HAP-1 (cell line): Measurements from ENCODE around the gene MLC1.

Source experiments
- DNase-seq, 2 experiments: peaks; one replicate each; pipeline ENCODE4 v3.0.0-alpha.2; 2016 to 2020; ENCODE audit warnings: low spot score in 2 of 2
- H3K27me3 ChIP-seq: fragments of 250-450 bp; sonication (Bioruptor Pico); 2 replicates; pipeline ENCODE4 v1.5.1; 2020; ENCODE audit warnings: low read depth, mild to moderate bottlenecking, moderate library complexity
- H3K36me3 ChIP-seq: fragments of 250-450 bp; sonication (Bioruptor Pico); replicated peaks from 2 replicates; pipeline ENCODE4 v1.5.1; 2020; ENCODE audit warnings: mild to moderate bottlenecking
- H3K4me1 ChIP-seq: fragments of 250-450 bp; sonication (Bioruptor Pico); 2 replicates; pipeline ENCODE4 v1.5.1; 2020; ENCODE audit warnings: mild to moderate bottlenecking
- H3K4me3 ChIP-seq: fragments of 250-450 bp; sonication (Bioruptor Pico); 2 replicates; pipeline ENCODE4 v1.5.1; 2020; ENCODE audit warnings: mild to moderate bottlenecking, moderate library complexity
- H3K9me3 ChIP-seq: fragments of 250-450 bp; sonication (Bioruptor Pico); 2 replicates; pipeline ENCODE4 v1.5.1; 2020; ENCODE audit warnings: mild to moderate bottlenecking, moderate library complexity
- in situ Hi-C: fragments of 300-500 bp; cut with MboI; formaldehyde crosslinking; loops from 3 replicates; pipeline ENCODE4 v1.14.3; 2020; ENCODE audit warnings: low sequenced_read_pairs, inconsistent platforms, mixed read lengths

MLC1 gene

DNA sequence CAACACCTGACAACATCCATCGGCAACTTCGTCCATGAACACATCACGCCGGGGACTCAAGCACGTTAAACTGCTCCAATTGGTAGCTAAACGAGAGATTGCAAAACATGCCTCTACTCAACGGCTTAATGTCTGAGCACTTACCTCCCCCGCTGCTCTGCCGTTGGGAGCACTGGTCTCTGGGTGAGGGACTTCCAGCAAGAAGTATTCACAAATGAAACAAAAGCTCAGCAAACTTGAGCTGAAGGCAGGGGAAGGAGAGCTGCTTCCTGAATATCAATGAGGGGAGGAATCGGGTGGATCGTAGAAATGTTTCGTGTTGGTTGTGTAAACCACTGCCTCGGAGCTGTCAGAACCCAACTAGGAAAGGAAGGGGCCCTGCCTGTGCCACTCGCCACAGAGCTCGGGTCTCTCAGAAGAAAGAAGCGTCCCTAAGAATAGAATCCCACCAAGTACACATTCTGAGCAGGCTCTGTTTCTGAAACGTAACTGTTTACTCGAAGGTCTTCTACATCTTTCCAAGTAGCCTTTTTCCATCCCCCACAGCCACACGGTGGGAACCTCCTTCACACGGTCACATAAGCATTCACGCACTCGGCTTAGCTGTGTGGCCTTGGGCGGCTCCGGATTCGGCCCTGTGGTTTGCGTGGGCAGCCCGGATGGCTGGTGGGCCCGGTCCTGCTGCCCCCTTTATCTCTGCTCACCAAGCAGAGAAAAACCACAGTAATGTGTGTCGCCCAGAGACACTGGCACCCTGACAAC lies at the start of gene MLC1:
Gene MLC1, minus strand, starts transcription at position 216 of the 762 bp plus-strand sequence. CDS start 524 bp downstream, outside the sequence.
- Histone ChIP-seq H3K4me1 (no peaks in the 10 kb centered on the region), H3K36me3 (no peaks in the 10 kb centered on the region), H3K4me3 (no peak within 1 kb of the TSS), H3K27me3 (no peaks in the 10 kb centered on the region), H3K9me3 (peaks cover 3% of the 10 kb centered on the region; the same call in 1 of the 2 replicates)
- no peak for DNase-seq
- in situ Hi-C loops, result no loop called here

DNA sequence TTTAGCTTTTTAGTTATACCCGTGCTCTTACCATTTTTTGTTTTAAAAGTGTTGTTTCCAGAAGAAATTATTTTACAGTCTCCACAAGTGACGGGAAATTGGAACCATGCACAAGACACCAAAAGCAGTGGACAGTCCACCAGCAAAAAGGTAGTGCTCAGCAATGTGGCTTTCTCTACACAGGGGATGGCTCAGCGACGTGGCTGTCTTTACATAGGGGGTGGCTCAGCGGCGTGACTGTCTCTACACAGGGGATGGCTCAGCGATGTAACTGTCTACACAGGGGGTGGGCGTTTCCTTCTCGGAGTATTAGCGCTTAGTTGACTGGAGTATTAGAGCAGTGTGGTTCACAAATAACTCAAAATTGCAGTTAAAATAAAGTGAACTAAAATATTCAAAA lies 49.3 kb upstream of the MLC1 start:
- Histone ChIP-seq H3K4me3 (no peak overlapping the region), H3K36me3 (no peaks in the 10 kb centered on the region), H3K27me3 (no peaks in the 10 kb centered on the region), H3K4me1 (peaks cover 23% of the 10 kb centered on the region), H3K9me3 (no peaks in the 10 kb centered on the region)
- in situ Hi-C loops, result no loop called here
- no peak for DNase-seq

DNA sequence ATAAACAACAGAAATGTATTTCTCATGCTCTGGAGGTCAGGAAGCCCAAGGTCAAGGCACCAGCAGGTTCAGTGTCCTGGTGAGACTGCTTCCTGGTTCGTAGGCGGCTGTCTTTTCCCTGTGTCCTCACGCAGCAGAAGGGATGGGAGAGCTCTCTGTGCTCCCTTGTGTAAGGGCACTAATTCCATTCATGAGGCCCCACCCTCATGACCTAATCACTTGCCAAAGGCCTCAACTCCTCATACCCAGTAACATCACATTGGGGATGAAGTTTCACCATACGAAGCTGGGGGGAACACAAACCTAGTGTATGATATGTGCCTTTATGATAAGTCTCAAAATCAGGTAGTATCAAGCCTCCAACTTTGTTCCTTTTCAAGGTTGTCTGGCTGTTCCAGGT lies 46.7 kb upstream of the MLC1 start:
- H3K9me3 ChIP-seq, result no peaks in the 10 kb centered on the region
- H3K27me3 ChIP-seq, result no peaks in the 10 kb centered on the region
- H3K4me3 ChIP-seq, result no peak overlapping the region
- peaks cover 20% of the 10 kb centered on the region for H3K4me1 ChIP-seq
- DNase-seq, result no peak
- in situ Hi-C loops, result no loop called here
- no peaks in the 10 kb centered on the region for H3K36me3 ChIP-seq

DNA sequence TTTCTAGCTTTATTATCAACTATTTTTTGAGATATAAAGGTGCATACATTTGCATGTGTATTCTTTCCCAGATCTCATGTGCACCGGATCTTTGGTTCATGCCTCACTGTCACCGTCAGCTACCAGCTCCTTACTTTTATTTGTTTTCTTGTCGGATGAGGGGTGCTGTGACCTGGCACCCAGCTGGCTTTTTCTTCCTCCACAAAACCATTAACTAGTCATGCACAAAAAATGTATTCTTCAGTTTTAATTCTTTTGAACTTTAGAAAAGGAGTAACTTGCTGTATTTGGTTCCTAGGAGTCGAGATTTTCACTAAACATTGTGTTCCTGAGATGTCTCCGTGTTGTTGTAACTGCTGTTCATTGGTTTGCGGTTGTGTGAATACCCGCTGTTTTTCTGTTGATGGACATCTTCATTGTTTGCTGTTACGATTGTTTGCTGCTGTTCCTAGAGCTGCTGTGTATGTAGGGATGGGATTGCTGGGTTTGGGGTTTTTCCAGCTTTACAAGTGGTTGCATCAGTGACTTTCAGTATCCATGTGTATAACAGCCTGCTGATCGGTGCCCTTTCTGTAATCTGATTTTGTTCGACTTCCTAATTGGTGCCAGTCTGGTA lies 44.0 kb upstream of the MLC1 start:
- Histone ChIP-seq H3K36me3 (no peaks in the 10 kb centered on the region), H3K27me3 (no peaks in the 10 kb centered on the region), H3K4me3 (no peak overlapping the region), H3K9me3 (no peaks in the 10 kb centered on the region), H3K4me1 (peaks cover 10% of the 10 kb centered on the region)
- DNase-seq, result no peak
- in situ Hi-C loops, result no loop called here

DNA sequence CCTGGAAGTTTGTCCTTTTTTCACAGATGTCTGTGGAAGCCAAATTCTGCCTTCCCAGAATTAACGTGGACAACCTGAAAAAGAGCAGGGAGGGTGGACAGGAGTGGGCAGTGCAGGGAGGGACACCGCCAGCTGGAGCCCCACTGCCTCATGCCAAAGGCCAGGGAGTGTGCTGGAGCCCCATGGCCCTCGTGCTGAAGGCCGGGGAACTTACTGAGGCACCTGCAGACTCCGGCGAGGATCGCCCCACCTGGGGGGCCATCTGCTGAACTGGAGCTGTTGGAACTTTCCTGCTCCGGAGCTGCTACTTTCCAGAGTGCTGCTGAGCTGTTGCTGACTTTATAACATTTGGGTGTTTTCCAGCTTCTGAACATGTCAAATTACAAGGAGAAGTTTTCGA lies 39.8 kb upstream of the MLC1 start:
- Histone ChIP-seq H3K4me3 (no peak overlapping the region), H3K36me3 (no peaks in the 10 kb centered on the region), H3K9me3 (no peaks in the 10 kb centered on the region), H3K27me3 (no peaks in the 10 kb centered on the region), H3K4me1 (no peaks in the 10 kb centered on the region)
- DNase-seq, result no peak
- in situ Hi-C loops, result no loop called here

DNA sequence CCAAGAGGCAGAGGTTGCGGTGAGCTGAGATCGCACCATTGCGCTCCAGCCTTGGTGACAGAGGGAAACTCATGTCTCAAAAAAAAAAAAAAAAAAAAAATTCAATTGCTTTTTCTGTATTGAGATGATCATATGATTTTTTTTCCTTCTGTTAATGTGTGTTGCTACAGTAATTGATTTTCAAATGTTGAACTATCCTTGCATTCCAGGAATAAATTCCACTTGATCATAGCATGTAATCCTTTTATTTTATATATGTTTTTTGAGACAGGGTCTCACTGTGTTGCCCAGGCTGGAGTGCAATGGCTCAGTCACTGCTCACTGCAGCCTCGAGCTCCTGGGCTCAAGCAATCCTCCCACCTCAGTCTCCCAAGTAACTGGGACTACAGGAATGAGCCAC lies 37.9 kb upstream of the MLC1 start:
- no peaks in the 10 kb centered on the region for H3K4me1 ChIP-seq
- no peaks in the 10 kb centered on the region for H3K9me3 ChIP-seq
- DNase-seq, result no peak
- H3K36me3 ChIP-seq, result no peaks in the 10 kb centered on the region
- H3K4me3 ChIP-seq, result no peak overlapping the region
- in situ Hi-C loops, result no loop called here
- H3K27me3 ChIP-seq, result peaks cover 4% of the 10 kb centered on the region; the same call in 1 of the 2 replicates

DNA sequence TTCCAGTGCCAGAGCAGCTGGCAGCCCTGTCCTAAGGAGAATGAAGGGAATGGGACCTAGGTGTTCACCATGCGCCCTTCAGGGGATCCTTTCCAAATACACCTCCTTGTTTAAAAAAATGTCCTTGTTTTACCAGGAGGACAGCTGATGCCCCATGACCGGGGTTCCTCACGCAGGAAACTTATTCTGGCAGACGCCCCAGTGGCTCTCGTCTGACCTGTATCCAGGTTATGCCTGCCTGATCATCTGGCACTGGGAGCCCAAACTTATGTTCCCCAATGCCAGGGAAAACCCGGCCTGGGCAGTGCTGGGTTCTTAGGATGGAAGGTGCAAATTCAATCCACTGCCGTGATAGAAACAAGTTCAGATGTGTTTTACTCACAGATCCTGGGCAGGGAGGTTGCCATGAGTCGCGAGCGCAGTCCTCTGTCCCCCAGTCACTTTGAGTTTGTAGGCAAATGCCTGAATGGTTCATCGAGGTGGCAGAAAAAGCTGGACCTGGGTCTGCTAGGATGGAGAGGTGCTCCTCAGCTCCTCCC lies 36.0 kb upstream of the MLC1 start:
- H3K36me3 ChIP-seq, result no peaks in the 10 kb centered on the region
- no peaks in the 10 kb centered on the region for H3K4me1 ChIP-seq
- H3K27me3 ChIP-seq, result peaks cover 4% of the 10 kb centered on the region; the same call in 1 of the 2 replicates
- no peak overlapping the region for H3K4me3 ChIP-seq
- in situ Hi-C loops, result no loop called here
- H3K9me3 ChIP-seq, result no peaks in the 10 kb centered on the region
- no peak for DNase-seq

DNA sequence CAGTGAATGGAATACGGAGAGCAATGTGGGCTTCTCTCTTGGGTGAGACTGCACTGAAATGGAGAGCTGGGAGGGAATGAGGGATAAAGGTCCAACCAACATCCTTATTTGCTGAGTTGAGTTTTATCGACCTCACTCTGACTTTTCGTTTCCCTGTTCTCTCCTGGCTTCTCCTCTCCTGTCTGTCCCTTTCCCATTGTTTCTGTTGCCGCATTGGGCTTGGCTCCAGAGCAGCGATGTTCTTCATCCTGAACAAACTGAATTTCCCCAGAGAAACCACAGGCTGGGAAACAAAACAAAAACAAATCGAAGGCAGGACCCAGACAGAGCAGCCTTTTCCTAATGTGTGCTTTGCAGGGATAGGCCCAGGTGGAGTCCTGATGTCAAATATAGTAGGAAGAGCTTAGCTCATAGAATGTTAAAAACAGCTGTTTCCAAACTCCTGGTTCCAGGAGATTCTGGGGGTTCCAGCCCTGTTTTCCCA lies 34.6 kb upstream of the MLC1 start:
- Histone ChIP-seq H3K27me3 (peaks cover 4% of the 10 kb centered on the region; the same call in 1 of the 2 replicates), H3K4me3 (no peak overlapping the region), H3K9me3 (no peaks in the 10 kb centered on the region), H3K36me3 (no peaks in the 10 kb centered on the region), H3K4me1 (no peaks in the 10 kb centered on the region; the same call in 1 of the 2 replicates)
- no peak for DNase-seq
- in situ Hi-C loops, result no loop called here

DNA sequence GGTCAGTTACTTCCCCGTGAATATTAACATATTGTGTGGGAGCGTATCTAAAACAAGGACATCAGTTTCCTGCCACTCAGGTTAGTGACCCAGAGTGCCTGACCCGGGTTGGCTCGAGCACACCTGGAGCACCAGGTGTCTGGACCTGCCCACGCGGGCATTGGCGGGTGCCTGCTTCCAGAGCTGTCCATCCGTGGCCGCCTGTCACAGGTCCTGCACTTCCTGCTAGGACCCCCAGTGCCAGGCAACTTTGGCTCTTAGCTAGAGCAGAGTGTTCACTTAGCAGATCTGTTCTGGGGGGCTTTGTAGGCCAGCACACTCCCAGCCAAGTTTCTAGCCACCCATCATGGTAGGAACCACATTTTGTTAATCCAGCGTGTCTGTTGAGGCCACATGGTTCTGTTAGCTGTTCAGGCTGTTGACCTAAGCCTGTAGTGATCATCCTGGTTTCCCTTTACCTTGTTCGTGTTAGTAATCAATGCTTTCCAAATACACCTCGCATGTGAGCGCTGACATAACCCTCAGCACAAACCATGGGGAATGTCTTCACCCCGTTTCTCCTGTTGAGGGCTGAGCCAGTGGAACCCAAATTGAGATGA lies 34.0 kb upstream of the MLC1 start:
- DNase-seq, result no peak
- Histone ChIP-seq H3K27me3 (peaks cover 4% of the 10 kb centered on the region; the same call in 1 of the 2 replicates), H3K36me3 (no peaks in the 10 kb centered on the region), H3K4me1 (peaks cover 2% of the 10 kb centered on the region), H3K4me3 (no peak overlapping the region), H3K9me3 (no peaks in the 10 kb centered on the region)
- in situ Hi-C loops, result no loop called here

DNA sequence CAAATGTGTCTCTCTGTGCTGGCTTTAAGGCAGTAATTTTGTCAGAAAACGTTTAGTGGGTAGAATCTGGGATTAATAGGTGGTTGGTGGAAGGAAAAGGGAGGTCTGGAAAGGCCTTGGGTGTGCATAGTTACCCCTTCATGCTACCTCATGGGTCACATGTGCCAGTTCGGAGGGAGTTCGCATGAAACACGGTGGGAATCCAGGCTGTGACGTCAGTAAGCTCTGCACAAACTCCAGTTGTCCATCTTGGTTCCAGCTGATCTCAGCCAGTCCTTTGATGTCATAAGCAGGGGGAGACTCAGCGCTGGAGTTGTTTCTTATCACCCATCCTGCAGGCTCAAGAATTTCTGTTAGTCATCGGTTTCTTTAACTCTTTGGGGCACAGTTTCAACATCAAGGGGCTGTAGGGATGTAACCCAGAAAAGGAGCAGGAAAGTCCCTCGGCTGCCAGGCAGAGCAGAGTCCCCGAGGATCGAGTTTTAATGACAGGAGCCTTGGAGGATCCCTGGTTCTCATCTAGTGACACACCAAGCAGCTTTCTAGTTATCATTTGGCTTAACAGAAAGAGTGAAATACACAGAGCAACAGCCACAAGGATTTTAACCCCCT lies 33.4 kb upstream of the MLC1 start:
- DNase-seq, result no peak
- Histone ChIP-seq H3K9me3 (0 out of 2 replicates have a peak, but pooled peaks cover 2% of the 10 kb centered on the region), H3K27me3 (peaks cover 4% of the 10 kb centered on the region; the same call in 1 of the 2 replicates), H3K36me3 (no peaks in the 10 kb centered on the region), H3K4me1 (peaks cover 5% of the 10 kb centered on the region), H3K4me3 (no peak overlapping the region)
- in situ Hi-C loops, result no loop called here

DNA sequence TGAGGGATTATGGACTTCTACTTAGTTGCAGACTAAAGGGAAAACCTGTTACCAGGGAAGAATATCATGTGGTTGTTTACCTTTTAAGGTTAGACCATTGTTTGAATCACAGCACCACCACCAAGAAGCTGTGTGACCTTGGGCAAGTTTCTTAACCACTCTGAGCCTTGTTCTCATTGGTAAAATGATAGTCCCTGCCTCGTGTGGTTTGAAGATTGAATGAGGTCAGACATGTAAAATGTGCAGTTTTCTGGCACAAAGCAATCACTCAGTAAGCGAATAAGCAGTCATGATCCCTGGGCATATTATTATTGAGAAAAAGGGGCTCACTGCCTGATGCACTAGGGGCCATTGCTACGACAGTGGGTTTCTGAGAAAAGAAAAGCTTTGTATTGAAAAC lies 32.9 kb upstream of the MLC1 start:
- Histone ChIP-seq H3K4me3 (no peak overlapping the region), H3K4me1 (peaks cover 5% of the 10 kb centered on the region), H3K27me3 (peaks cover 4% of the 10 kb centered on the region; the same call in 1 of the 2 replicates), H3K9me3 (0 out of 2 replicates have a peak, but pooled peaks cover 2% of the 10 kb centered on the region), H3K36me3 (no peaks in the 10 kb centered on the region)
- in situ Hi-C loops, result no loop called here
- no peak for DNase-seq

DNA sequence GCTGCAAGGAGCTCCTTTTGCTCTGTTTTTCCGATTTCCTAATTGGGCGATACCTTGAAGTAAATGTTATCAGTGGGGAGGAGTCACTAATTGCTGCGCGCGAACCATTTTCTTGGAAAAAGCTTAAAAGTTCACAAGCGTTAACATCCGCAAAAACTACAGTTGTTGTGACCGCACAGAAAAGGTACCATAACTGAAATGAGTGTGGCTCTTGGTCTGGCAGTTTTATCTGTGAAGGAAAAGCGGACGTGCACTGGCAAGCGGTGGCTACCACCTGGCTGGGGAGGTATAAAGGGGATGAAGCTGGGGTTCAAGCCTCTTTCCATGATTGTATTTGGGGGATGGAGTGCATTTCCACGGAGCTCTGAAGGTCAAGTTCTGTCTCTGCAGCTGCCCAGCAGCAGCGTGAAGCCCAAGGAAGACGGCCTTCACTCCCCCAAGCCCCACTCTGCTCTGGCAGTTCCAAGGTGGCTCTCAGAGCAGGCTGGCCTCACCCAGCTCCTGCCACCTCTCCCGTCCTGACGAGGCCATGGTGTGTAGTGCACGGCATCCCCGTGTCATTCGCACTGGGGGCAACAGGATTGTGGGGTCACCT lies 32.0 kb upstream of the MLC1 start:
- no peak overlapping the region for H3K4me3 ChIP-seq
- H3K9me3 ChIP-seq, result 0 out of 2 replicates have a peak, but pooled peaks cover 2% of the 10 kb centered on the region
- peaks cover 5% of the 10 kb centered on the region for H3K4me1 ChIP-seq
- H3K36me3 ChIP-seq, result no peaks in the 10 kb centered on the region
- in situ Hi-C loops, result no loop called here
- DNase-seq, result no peak
- peaks cover 4% of the 10 kb centered on the region; the same call in 1 of the 2 replicates for H3K27me3 ChIP-seq

DNA sequence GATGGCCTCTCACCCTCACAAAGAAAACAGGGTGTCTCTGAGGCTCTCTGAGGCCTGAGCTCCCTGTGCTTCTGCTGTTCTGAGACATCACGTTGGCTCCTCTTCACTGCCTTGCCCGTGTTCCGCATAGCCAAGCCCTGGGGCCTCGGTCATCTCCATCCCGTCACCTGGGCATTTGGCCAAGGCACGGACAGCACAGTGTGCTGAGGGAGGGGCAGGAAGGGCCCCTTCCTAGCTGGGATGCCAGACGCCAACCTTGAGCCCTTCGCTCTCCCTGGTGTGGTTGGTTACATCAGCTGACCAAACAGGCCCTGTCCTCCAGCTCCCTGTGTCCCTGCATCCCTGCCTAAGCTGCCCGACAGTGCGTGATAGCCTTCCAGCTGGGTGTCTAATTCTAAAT lies 30.5 kb upstream of the MLC1 start:
- Histone ChIP-seq H3K4me3 (no peak overlapping the region), H3K9me3 (0 out of 2 replicates have a peak, but pooled peaks cover 2% of the 10 kb centered on the region), H3K36me3 (no peaks in the 10 kb centered on the region), H3K27me3 (peaks cover 4% of the 10 kb centered on the region; the same call in 1 of the 2 replicates), H3K4me1 (peaks cover 5% of the 10 kb centered on the region)
- no peak for DNase-seq
- in situ Hi-C loops, result no loop called here
